Lung (tissue), 12 donors: ENCODE data around the gene GNPDA1. TPM values are rescaled to one million over a fixed set of nuclear protein-coding genes. Genes with fewer than 3 reads are reported as not detected.
"Not testable (repeated sequence)": the region's sequence is repeated elsewhere in the genome, so short reads cannot be mapped to it uniquely, and the experiment has no call there.

Experiments
- ATAC-seq: fragments of 200-7000 bp; cut with Tn5 transposase; one replicate; pipeline ENCODE4 v1.9.1; 2020; ENCODE audit warnings: moderate number of reproducible peaks; ENCODE audit not compliant: insufficient read depth, low FRiP score
- DNase-seq, 3 donors: peaks; one replicate each; pipeline ENCODE4 v3.0.0-alpha.2; 2013 to 2017
- H3K27ac ChIP-seq, 2 donors: one replicate each; pipeline ENCODE4 v1.5.1; 2013; ENCODE audit warnings: mild to moderate bottlenecking in 2 of 2, moderate library complexity in 2 of 2, control low read depth in 1 of 2, inconsistent platforms in 1 of 2, low read depth in 1 of 2, low read length in 1 of 2
- H3K27me3 ChIP-seq, 3 donors: one replicate each; pipeline ENCODE4 v1.5.1; 2013; ENCODE audit warnings: low read length in 2 of 3; ENCODE audit not compliant: control insufficient read depth in 3 of 3, insufficient read depth in 3 of 3
- H3K36me3 ChIP-seq, 4 donors: one replicate each; pipeline ENCODE4 v1.5.1; 2013; ENCODE audit warnings: low read length in 4 of 4, mild to moderate bottlenecking in 1 of 4, moderate library complexity in 1 of 4; ENCODE audit not compliant: control insufficient read depth in 4 of 4, insufficient read depth in 4 of 4
- H3K4me1 ChIP-seq, 5 donors: one replicate each; pipeline ENCODE4 v1.5.1; 2013; ENCODE audit warnings: low read length in 5 of 5, mild to moderate bottlenecking in 2 of 5, moderate library complexity in 1 of 5; ENCODE audit not compliant: control insufficient read depth in 5 of 5, insufficient read depth in 5 of 5
- H3K4me3 ChIP-seq: one replicate; pipeline ENCODE4 v1.5.1; 2013; ENCODE audit warnings: mild to moderate bottlenecking, control low read depth, moderate library complexity
- H3K9ac ChIP-seq, 2 donors: one replicate each; pipeline ENCODE4 v1.5.1; 2013; ENCODE audit warnings: low read length in 2 of 2, control low read depth in 1 of 2; ENCODE audit not compliant: insufficient read depth in 1 of 2
- H3K9me3 ChIP-seq, 4 donors: one replicate each; pipeline ENCODE4 v1.5.1; 2013; ENCODE audit warnings: low read length in 3 of 4, mild to moderate bottlenecking in 1 of 4, moderate library complexity in 1 of 4; ENCODE audit not compliant: control insufficient read depth in 4 of 4, insufficient read depth in 3 of 4
- CTCF ChIP-seq: IDR thresholded peaks from 2 replicates; pipeline ENCODE4 v1.5.1; 2012; ENCODE audit warnings: mild to moderate bottlenecking; ENCODE audit errors: control extremely low read depth, extremely low read depth
- WGBS, 2 donors: extraction: QIAGEN DNeasy Blood & Tissue Kit; methylation state at CpG; one replicate each; pipeline ENCODE4 v1.1.7; 2013; 5-methylcytosine and 5-hydroxymethylcytosine counted together
- polyA plus RNA-seq, 2 donors: library from polyadenylated mRNA; stranded (reverse); fragments of 200-250 nt; gene quantifications; one replicate each; pipeline ENCODE4 v1.2.1, GENCODE V29; 2013
- total RNA-seq, 2 donors: library from RNA; depleted of rRNA in 1 of 2; stranded (reverse); fragments of >200 nt in 1 of 2; gene quantifications; one replicate each; pipeline ENCODE4 v1.2.1, GENCODE V29; 2014 to 2021
- donor health status: control.
- donor health status: control.
- donor health status: Bipolar disorder and iron deficiency.
- donor health status: healthy.
- donor health status: DM: yes; HTN: yes; CAD: no.

GNPDA1 gene
- total and polyA plus RNA-seq, 4 donors = 23.3 to 51.4 (median 31.3) TPM

- Histone ChIP-seq H3K9me3 (no peaks in the 10 kb centered on the region), H3K36me3 (no peaks in the 10 kb centered on the region), H3K4me3 (no peak overlapping the region), H3K4me1 (no peaks in the 10 kb centered on the region), H3K27me3 (no peaks in the 10 kb centered on the region), H3K9ac (no peak overlapping the region), H3K27ac (no peak overlapping the region)
- no peak for ATAC-seq
- no peak for TF ChIP-seq CTCF
- 98 to 100% methylated on average over 2 of the region's 2 CpGs for WGBS, 2 donors
- no peak for DNase-seq
These were observed 25.9 kb upstream of the GNPDA1 start for GRCh38 chr5:142038735-142039134.

DNA sequence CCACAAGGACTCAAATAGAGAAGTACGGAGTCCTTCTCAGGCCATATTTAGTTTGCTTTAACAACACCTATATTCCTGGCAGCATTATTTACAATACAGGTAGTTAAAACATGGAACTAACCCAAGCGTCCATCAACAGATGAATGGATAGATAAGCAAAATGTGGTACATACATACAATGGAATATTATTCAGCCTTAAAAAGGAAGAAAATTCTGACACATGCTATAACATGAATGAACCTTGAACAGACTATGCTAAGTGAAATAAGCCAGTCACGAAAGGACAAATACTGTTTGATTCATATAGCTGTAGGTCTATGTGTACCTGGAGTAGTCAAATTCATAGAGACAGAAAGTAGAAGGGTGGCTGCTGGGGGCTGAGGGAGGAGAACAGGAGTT, 24.8 kb upstream of the GNPDA1 start:
- not testable (repeated sequence) for ATAC-seq, H3K9ac ChIP-seq, DNase-seq, H3K4me1 ChIP-seq, H3K27me3 ChIP-seq, H3K27ac ChIP-seq, H3K36me3 ChIP-seq, H3K4me3 ChIP-seq, H3K9me3 ChIP-seq
- WGBS, 2 donors = 92 to 94% methylated on average over 3 of the region's 3 CpGs

DNA sequence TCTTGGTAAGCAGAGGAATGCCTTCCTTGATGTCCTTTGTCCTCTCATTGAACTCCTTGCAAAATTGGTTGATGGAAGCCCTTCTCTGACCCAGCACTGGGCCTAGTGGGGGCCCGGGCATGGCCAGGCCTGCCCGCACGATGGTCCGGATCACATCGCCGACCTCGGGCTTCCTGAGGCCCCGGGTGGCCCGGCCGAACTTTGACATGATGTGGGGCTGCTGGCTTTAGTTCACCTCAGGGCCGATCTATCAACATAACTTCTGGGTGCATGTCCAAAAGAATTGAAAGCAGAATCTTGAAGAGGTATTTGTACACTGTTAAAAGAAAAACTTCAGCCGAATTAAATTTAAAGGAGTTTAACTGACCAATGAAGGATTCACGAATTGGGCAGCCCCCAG, 24.1 kb upstream of the GNPDA1 start:
- TF ChIP-seq CTCF = no peak
- H3K27ac ChIP-seq = no peak overlapping the region
- no peaks in the 10 kb centered on the region for H3K36me3 ChIP-seq
- no peaks in the 10 kb centered on the region for H3K4me1 ChIP-seq
- no peak for DNase-seq
- WGBS, 2 donors = 95 to 98% methylated on average over 13 of the region's 13 CpGs
- no peak for ATAC-seq
- H3K27me3 ChIP-seq = no peaks in the 10 kb centered on the region
- no peak overlapping the region for H3K4me3 ChIP-seq
- no peak overlapping the region for H3K9ac ChIP-seq
- no peaks in the 10 kb centered on the region for H3K9me3 ChIP-seq

DNA sequence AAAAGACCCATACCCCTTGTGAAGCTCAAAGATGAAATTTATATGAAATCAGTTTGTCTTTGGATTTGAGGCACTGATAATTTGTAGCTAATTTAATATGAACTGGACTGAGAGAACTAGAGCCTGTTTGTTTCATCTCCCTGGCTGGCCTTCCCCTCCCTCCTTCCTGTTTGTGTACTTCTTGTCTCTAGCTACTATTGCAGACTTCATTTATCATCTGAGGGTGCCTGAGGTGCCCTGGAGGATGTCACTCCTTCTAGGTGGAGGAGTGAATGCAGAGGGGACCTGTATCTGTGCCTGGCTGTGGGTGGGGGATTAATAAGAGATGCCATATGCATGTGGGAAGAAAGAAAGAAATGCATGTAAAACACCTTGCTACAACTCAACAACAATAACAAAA, 22.2 kb upstream of the GNPDA1 start:
- Histone ChIP-seq H3K9ac (no peak overlapping the region), H3K4me3 (no peak overlapping the region), H3K36me3 (no peaks in the 10 kb centered on the region), H3K4me1 (no peaks in the 10 kb centered on the region), H3K27me3 (no peaks in the 10 kb centered on the region), H3K27ac (no peak overlapping the region), H3K9me3 (no peaks in the 10 kb centered on the region)
- ATAC-seq (no peak), DNase-seq (no peak)
- no peak for TF ChIP-seq CTCF

GRCh38 chr5:142033632-142034567, 21.1 kb upstream of the GNPDA1 start:
- H3K4me3 ChIP-seq, H3K9ac ChIP-seq, ATAC-seq, H3K27ac ChIP-seq, H3K4me1 ChIP-seq, H3K36me3 ChIP-seq, H3K9me3 ChIP-seq, H3K27me3 ChIP-seq, DNase-seq: not testable (repeated sequence)
- WGBS, 2 donors = 88% methylated on average over 15 of the region's 15 CpGs
